SU-DHL-6 (cell line): ENCODE results near the gene NUFIP2.
"Not testable (repeated sequence)": the region's sequence is repeated elsewhere in the genome, so short reads cannot be mapped to it uniquely, and the experiment has no call there.

Experiments used
- CTCF ChIP-seq: fragments of 200-600 bp; sonication (generic); IDR thresholded peaks from one replicate; pipeline ENCODE4 v1.5.1; 2017; ENCODE audit warnings: antibody characterized with exemption, mild to moderate bottlenecking, low read length, moderate library complexity; ENCODE audit not compliant: insufficient read depth, poor library complexity, severe bottlenecking
- EZH2phosphoT487 ChIP-seq: fragments of 200-600 bp; sonication (generic), shearing (Covaris generic); conservative IDR thresholded peaks from 2 replicates; pipeline ENCODE4 v1.6.1; 2018; ENCODE audit warnings: mild to moderate bottlenecking, antibody characterized with exemption, low read length, moderate library complexity, mixed read lengths

- not testable (repeated sequence) for TF ChIP-seq CTCF, EZH2phosphoT487
Measured at GRCh38 chr17:29271980-29272379, 22.0 kb downstream of the NUFIP2 start.
